Chondrocyte (in vitro differentiated cells): ENCODE measurements around the gene NLRP14. TPM values are rescaled to one million over a fixed set of nuclear protein-coding genes. Genes with fewer than 3 reads are reported as not detected.

Experiments used
- DNase-seq: peaks from one replicate; pipeline ENCODE4 v3.0.0; 2021; ENCODE audit warnings: mixed read lengths, low spot score
- H3K27ac Mint-ChIP-seq: one replicate; pipeline ENCODE4 v1.8.0; 2021; ENCODE audit warnings: mild to moderate bottlenecking, moderate library complexity, mixed read lengths; ENCODE audit not compliant: unreplicated experiment
- H3K27me3 Mint-ChIP-seq: 2 replicates; pipeline ENCODE4 v1.8.0; 2021; ENCODE audit warnings: low read depth, mixed read lengths
- H3K36me3 Mint-ChIP-seq: 2 replicates; pipeline ENCODE4 v1.8.0; 2021; ENCODE audit warnings: low read depth, mixed read lengths
- H3K4me1 Mint-ChIP-seq: 2 replicates; pipeline ENCODE4 v1.8.0; 2021; ENCODE audit warnings: low read depth, mild to moderate bottlenecking, mixed read lengths
- H3K4me3 Mint-ChIP-seq: one replicate; pipeline ENCODE4 v1.8.0; 2021; ENCODE audit warnings: mild to moderate bottlenecking, moderate library complexity, mixed read lengths; ENCODE audit not compliant: unreplicated experiment
- H3K9me3 Mint-ChIP-seq: 2 replicates; pipeline ENCODE4 v1.8.0; 2021; ENCODE audit warnings: low read depth, mixed read lengths
- long read RNA-seq: library from polyadenylated mRNA; stranded (forward); transcript quantifications from one replicate; pipeline ENCODE4 v2.0.0, GENCODE V29; 2021
- total RNA-seq: library from RNA; stranded (reverse); gene quantifications from 3 replicates; pipeline ENCODE4 v1.2.1, GENCODE V29; 2021
- TF ChIP-seq, protein P1 (sequence below): fragments of 200-600 bp; sonication (generic); IDR thresholded peaks from 2 replicates; pipeline ENCODE4 v1.5.0; 2021; ENCODE audit warnings: antibody characterized with exemption, mild to moderate bottlenecking, moderate library complexity

Gene NLRP14
- total RNA-seq, result 0.05 TPM in 1 of 3 replicates, not detected in the others
- long read RNA-seq, result 0 reads

- Mint-ChIP-seq H3K27me3 (peaks cover 11% of the 10 kb centered on the region), H3K4me1 (peaks cover 9% of the 10 kb centered on the region), H3K9me3 (no peaks in the 10 kb centered on the region), H3K4me3 (peak within 1 kb of the TSS; percentile 97), H3K36me3 (no peaks in the 10 kb centered on the region), H3K27ac (peak within 1 kb of the TSS; percentile 95)
- DNase-seq, result no peak
- TF ChIP-seq, protein P1, sequence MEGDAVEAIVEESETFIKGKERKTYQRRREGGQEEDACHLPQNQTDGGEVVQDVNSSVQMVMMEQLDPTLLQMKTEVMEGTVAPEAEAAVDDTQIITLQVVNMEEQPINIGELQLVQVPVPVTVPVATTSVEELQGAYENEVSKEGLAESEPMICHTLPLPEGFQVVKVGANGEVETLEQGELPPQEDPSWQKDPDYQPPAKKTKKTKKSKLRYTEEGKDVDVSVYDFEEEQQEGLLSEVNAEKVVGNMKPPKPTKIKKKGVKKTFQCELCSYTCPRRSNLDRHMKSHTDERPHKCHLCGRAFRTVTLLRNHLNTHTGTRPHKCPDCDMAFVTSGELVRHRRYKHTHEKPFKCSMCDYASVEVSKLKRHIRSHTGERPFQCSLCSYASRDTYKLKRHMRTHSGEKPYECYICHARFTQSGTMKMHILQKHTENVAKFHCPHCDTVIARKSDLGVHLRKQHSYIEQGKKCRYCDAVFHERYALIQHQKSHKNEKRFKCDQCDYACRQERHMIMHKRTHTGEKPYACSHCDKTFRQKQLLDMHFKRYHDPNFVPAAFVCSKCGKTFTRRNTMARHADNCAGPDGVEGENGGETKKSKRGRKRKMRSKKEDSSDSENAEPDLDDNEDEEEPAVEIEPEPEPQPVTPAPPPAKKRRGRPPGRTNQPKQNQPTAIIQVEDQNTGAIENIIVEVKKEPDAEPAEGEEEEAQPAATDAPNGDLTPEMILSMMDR, result no peak
Observed at GRCh38 chr11:7020183-7020917, at the start of gene NLRP14, which contains the start of gene ZNF214. Gene NLRP14 (plus strand): TSS chr11:7020479. CDS start chr11:7038587, 18,108 bp downstream. Gene ZNF214 (minus strand): TSS chr11:7020346. CDS start chr11:7002835, 17,511 bp downstream.

DNA sequence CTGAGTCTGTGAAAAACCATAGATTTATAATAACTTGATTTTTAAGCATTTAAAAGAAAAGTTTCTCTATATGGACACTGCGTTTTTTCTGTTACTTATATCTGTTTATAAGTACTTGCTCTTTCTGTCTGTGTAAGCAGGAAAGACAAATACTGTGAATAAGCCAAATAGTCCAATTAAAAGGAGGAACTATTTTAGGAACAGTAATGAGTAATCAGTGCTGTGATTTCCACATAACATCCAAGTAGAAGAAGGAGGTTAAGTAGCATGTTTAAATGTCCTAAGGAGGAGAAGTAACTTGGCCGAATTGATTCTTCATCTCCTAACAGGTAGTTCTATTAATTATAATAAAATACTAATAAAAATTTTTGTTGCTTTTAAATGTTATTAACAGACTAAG, 40.9 kb upstream of the NLRP14 start:
- H3K36me3 Mint-ChIP-seq, result no peaks in the 10 kb centered on the region
- DNase-seq, result no peak
- no peak overlapping the region for H3K4me3 Mint-ChIP-seq
- TF ChIP-seq, protein P1, result no peak
- H3K9me3 Mint-ChIP-seq, result no peaks in the 10 kb centered on the region
- H3K27me3 Mint-ChIP-seq, result no peaks in the 10 kb centered on the region
- no peaks in the 10 kb centered on the region for H3K4me1 Mint-ChIP-seq
- H3K27ac Mint-ChIP-seq, result no peak overlapping the region

- H3K36me3 Mint-ChIP-seq, result peaks cover 4% of the 10 kb centered on the region
- H3K9me3 Mint-ChIP-seq, result peaks cover 16% of the 10 kb centered on the region
- H3K27me3 Mint-ChIP-seq, result no peaks in the 10 kb centered on the region
- no peak overlapping the region for H3K4me3 Mint-ChIP-seq
- H3K27ac Mint-ChIP-seq, result no peak overlapping the region
- H3K4me1 Mint-ChIP-seq, result peaks cover 4% of the 10 kb centered on the region
- DNase-seq, result no peak
- TF ChIP-seq, protein P1, result no peak
Observed at GRCh38 chr11:6986487-6986886, 33.8 kb upstream of the NLRP14 start.

GRCh38 chr11:6988506-6988905, 31.8 kb upstream of the NLRP14 start:
- no peak for DNase-seq
- H3K4me3 Mint-ChIP-seq, result no peak overlapping the region
- peaks cover 24% of the 10 kb centered on the region for H3K4me1 Mint-ChIP-seq
- H3K27me3 Mint-ChIP-seq, result no peaks in the 10 kb centered on the region
- TF ChIP-seq, protein P1, result no peak
- no peak overlapping the region for H3K27ac Mint-ChIP-seq
- H3K9me3 Mint-ChIP-seq, result peaks cover 16% of the 10 kb centered on the region
- H3K36me3 Mint-ChIP-seq, result peaks cover 4% of the 10 kb centered on the region

DNA sequence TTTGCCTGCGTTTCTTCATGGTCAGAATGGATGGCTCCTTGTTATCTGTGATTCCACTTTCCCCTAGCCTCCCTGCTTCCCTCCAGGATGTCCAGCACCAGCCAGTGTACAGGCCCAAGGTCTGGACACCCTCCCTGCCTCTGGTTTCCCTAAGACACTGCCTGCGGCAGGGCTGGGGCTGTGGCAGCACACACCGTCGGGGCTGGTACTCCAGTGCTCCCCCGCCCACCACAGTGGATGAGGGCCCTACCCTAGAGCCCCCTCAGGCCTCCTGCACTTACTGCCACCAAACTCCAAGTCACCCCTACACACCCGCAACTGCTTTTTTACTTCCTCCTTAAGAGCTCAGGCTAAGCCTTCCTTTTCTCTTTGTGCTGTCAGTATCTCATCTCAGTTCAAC, 29.1 kb upstream of the NLRP14 start:
- Mint-ChIP-seq H3K9me3 (peaks cover 5% of the 10 kb centered on the region), H3K27me3 (no peaks in the 10 kb centered on the region), H3K36me3 (peaks cover 4% of the 10 kb centered on the region), H3K4me3 (no peak overlapping the region), H3K27ac (peak overlapping the region; percentile 58), H3K4me1 (peaks cover 25% of the 10 kb centered on the region)
- peak; percentile 85 for DNase-seq
- TF ChIP-seq, protein P1, result no peak
